ENCODE results near the gene PDE7B. TPM values are rescaled to one million over a fixed set of nuclear protein-coding genes. Genes with fewer than 3 reads are reported as not detected.

Gene PDE7B
- total and polyA plus RNA-seq, 2 of the 13 experiments (the other 11 are each of a cell fraction or from before 2014, with no cell fraction given) = not detected

DNA sequence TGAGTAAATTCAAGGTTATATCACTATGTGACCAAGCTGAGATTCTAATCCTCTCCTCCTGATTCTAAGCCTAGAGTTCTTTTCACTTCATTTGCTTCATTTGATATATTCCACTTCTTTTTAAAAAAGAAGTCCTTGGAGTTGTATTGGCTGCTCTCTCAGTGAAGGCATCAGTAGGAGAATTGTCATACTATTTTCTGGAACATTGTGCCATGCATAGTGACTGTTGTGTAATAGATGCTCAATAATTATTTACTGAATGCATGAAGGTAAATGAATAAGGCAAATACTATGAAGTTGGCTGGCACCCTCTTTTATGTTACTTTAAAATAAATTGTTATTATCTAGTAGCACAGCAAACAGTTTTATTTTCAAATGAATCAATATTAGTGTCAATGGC lies 209.3 kb downstream of the PDE7B start (continued):
- TF ChIP-seq, protein P1, sequence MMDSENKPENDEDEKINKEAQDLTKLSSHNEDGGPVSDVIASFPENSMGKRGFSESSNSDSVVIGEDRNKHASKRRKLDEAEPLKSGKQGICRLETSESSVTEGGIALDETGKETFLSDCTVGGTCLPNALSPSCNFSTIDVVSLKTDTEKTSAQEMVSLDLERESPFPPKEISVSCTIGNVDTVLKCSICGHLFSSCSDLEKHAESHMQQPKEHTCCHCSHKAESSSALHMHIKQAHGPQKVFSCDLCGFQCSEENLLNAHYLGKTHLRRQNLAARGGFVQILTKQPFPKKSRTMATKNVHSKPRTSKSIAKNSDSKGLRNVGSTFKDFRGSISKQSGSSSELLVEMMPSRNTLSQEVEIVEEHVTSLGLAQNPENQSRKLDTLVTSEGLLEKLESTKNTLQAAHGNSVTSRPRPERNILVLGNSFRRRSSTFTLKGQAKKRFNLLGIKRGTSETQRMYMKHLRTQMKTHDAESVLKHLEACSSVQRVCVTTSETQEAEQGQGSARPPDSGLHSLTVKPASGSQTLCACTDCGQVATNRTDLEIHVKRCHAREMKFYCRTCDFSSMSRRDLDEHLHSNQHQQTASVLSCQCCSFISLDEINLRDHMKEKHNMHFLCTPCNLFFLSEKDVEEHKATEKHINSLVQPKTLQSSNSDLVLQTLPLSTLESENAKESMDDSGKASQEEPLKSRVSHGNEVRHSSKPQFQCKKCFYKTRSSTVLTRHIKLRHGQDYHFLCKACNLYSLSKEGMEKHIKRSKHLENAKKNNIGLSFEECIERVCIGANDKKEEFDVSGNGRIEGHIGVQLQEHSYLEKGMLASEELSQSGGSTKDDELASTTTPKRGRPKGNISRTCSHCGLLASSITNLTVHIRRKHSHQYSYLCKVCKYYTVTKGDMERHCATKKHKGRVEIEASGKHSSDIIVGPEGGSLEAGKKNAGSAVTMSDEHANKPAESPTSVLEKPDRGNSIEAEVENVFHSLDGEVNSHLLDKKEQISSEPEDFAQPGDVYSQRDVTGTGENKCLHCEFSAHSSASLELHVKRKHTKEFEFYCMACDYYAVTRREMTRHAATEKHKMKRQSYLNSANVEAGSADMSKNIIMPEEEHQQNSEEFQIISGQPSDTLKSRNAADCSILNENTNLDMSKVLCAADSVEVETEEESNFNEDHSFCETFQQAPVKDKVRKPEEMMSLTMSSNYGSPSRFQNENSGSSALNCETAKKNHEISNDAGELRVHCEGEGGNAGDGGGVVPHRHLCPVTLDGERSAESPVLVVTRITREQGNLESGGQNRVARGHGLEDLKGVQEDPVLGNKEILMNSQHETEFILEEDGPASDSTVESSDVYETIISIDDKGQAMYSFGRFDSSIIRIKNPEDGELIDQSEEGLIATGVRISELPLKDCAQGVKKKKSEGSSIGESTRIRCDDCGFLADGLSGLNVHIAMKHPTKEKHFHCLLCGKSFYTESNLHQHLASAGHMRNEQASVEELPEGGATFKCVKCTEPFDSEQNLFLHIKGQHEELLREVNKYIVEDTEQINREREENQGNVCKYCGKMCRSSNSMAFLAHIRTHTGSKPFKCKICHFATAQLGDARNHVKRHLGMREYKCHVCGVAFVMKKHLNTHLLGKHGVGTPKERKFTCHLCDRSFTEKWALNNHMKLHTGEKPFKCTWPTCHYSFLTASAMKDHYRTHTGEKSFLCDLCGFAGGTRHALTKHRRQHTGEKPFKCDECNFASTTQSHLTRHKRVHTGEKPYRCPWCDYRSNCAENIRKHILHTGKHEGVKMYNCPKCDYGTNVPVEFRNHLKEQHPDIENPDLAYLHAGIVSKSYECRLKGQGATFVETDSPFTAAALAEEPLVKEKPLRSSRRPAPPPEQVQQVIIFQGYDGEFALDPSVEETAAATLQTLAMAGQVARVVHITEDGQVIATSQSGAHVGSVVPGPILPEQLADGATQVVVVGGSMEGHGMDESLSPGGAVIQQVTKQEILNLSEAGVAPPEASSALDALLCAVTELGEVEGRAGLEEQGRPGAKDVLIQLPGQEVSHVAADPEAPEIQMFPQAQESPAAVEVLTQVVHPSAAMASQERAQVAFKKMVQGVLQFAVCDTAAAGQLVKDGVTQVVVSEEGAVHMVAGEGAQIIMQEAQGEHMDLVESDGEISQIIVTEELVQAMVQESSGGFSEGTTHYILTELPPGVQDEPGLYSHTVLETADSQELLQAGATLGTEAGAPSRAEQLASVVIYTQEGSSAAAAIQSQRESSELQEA (CRISPR knock-in tag; IDR thresholded peaks at IDR 0.05; ENCODE audit: not compliant biosample characterization) = no peak
- TF ChIP-seq CEBPB (IDR thresholded peaks at IDR 0.05; ENCODE audit: borderline replicate concordance, low read depth, low read length) (no peak), HNF4A (CRISPR knock-in tag; IDR thresholded peaks at IDR 0.05) (no peak), ZKSCAN5 (CRISPR knock-in tag; IDR thresholded peaks at IDR 0.05) (no peak), ZNF746 (CRISPR knock-in tag; IDR thresholded peaks at IDR 0.05) (no peak), ELF1 (CRISPR knock-in tag; IDR thresholded peaks at IDR 0.05) (no peak), SAFB2 (CRISPR knock-in tag; IDR thresholded peaks at IDR 0.05; ENCODE audit: borderline replicate concordance, low read depth) (no peak), ZNF703 (CRISPR knock-in tag; IDR thresholded peaks at IDR 0.05; ENCODE audit: borderline replicate concordance) (no peak), ZEB1 (IDR thresholded peaks at IDR 0.05; ENCODE audit: insufficient replicate concordance, low read depth) (no peak)
- TF ChIP-seq, protein P2, sequence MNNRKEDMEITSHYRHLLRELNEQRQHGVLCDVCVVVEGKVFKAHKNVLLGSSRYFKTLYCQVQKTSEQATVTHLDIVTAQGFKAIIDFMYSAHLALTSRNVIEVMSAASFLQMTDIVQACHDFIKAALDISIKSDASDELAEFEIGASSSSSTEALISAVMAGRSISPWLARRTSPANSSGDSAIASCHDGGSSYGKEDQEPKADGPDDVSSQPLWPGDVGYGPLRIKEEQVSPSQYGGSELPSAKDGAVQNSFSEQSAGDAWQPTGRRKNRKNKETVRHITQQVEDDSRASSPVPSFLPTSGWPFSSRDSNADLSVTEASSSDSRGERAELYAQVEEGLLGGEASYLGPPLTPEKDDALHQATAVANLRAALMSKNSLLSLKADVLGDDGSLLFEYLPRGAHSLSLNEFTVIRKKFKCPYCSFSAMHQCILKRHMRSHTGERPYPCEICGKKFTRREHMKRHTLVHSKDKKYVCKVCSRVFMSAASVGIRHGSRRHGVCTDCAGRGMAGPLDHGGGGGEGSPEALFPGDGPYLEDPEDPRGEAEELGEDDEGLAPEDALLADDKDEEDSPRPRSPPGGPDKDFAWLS (CRISPR knock-in tag; IDR thresholded peaks at IDR 0.05; ENCODE audit: borderline replicate concordance) = no peak
- TF ChIP-seq, protein P3, sequence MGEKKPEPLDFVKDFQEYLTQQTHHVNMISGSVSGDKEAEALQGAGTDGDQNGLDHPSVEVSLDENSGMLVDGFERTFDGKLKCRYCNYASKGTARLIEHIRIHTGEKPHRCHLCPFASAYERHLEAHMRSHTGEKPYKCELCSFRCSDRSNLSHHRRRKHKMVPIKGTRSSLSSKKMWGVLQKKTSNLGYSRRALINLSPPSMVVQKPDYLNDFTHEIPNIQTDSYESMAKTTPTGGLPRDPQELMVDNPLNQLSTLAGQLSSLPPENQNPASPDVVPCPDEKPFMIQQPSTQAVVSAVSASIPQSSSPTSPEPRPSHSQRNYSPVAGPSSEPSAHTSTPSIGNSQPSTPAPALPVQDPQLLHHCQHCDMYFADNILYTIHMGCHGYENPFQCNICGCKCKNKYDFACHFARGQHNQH (CRISPR knock-in tag; IDR thresholded peaks at IDR 0.05) = no peak
- TF ChIP-seq, protein P4, sequence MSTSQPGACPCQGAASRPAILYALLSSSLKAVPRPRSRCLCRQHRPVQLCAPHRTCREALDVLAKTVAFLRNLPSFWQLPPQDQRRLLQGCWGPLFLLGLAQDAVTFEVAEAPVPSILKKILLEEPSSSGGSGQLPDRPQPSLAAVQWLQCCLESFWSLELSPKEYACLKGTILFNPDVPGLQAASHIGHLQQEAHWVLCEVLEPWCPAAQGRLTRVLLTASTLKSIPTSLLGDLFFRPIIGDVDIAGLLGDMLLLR (CRISPR knock-in tag; IDR thresholded peaks at IDR 0.05) = no peak
- TF ChIP-seq, protein P5, sequence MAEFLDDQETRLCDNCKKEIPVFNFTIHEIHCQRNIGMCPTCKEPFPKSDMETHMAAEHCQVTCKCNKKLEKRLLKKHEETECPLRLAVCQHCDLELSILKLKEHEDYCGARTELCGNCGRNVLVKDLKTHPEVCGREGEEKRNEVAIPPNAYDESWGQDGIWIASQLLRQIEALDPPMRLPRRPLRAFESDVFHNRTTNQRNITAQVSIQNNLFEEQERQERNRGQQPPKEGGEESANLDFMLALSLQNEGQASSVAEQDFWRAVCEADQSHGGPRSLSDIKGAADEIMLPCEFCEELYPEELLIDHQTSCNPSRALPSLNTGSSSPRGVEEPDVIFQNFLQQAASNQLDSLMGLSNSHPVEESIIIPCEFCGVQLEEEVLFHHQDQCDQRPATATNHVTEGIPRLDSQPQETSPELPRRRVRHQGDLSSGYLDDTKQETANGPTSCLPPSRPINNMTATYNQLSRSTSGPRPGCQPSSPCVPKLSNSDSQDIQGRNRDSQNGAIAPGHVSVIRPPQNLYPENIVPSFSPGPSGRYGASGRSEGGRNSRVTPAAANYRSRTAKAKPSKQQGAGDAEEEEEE (CRISPR knock-in tag; IDR thresholded peaks at IDR 0.05; ENCODE audit: borderline replicate concordance) = no peak
